Measurements from ENCODE around the gene C1orf35. TPM values are rescaled to one million over a fixed set of nuclear protein-coding genes. Genes with fewer than 3 reads are reported as not detected.

C1orf35 gene
- total RNA-seq, 1 donor from 2014 or later: 12.4 TPM

DNA sequence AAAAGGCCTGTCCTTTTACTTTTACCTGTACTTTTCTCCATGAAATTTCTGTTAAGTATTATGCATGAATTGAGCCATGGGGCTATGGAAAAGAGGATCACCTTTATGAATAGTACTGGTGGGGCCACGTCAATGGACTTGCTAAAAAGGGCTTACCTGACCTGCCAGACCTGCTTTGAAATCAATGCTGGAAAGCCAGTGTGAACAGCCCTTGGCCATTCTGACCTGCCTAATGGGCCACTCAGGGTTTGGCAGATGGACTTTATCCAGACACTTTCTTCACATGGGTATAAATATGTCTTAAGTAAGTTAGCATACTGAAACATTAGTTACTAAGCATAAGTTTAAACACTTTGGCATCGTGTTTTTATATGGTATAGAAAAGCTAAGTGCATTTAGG lies 28.6 kb upstream of the C1orf35 start:
- Histone ChIP-seq H3K4me1 (no peaks in the 10 kb centered on the region), H3K36me3 (no peaks in the 10 kb centered on the region), H3K27me3 (ENCODE audit: low read depth) (no peaks in the 10 kb centered on the region), H3K4me3 (no peak overlapping the region), H3K9me3 (no peaks in the 10 kb centered on the region), H3K27ac (peak overlapping the region; percentile 70)
- intact Hi-C loops (cut with DNase I): no loop called here
- TF ChIP-seq, protein P1, sequence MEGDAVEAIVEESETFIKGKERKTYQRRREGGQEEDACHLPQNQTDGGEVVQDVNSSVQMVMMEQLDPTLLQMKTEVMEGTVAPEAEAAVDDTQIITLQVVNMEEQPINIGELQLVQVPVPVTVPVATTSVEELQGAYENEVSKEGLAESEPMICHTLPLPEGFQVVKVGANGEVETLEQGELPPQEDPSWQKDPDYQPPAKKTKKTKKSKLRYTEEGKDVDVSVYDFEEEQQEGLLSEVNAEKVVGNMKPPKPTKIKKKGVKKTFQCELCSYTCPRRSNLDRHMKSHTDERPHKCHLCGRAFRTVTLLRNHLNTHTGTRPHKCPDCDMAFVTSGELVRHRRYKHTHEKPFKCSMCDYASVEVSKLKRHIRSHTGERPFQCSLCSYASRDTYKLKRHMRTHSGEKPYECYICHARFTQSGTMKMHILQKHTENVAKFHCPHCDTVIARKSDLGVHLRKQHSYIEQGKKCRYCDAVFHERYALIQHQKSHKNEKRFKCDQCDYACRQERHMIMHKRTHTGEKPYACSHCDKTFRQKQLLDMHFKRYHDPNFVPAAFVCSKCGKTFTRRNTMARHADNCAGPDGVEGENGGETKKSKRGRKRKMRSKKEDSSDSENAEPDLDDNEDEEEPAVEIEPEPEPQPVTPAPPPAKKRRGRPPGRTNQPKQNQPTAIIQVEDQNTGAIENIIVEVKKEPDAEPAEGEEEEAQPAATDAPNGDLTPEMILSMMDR (IDR thresholded peaks at IDR 0.05): no peak
- ATAC-seq: peak in 1 of 2 donors; percentile 28
- DNase-seq: no peak

DNA sequence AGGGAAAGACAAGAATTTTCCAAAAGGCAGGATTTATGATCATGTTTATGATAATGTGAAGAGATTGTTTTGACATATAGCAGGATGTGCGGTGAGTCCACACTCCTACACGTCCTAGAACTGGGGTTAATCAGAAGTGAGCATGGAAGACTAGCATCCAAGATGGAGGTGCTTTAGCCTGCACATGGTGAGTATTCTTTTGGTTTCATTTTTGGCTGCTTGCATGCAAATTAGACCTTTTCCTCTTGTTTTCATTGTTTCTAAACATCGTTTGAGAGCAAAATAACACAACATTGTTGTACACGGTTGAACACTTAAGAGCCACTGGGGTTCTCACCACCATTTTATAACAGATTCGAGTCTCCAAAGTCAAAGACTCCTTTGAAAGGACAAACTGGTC lies 22.1 kb upstream of the C1orf35 start:
- TF ChIP-seq, protein P1 (IDR thresholded peaks at IDR 0.05): no peak
- no peaks in the 10 kb centered on the region for H3K36me3 ChIP-seq
- H3K27ac ChIP-seq: no peak overlapping the region
- intact Hi-C loops (cut with DNase I): no loop called here
- H3K9me3 ChIP-seq: no peaks in the 10 kb centered on the region
- H3K27me3 ChIP-seq (ENCODE audit: low read depth): no peaks in the 10 kb centered on the region
- no peaks in the 10 kb centered on the region for H3K4me1 ChIP-seq
- H3K4me3 ChIP-seq: no peak overlapping the region
- ATAC-seq: no peak
- DNase-seq: no peak

DNA sequence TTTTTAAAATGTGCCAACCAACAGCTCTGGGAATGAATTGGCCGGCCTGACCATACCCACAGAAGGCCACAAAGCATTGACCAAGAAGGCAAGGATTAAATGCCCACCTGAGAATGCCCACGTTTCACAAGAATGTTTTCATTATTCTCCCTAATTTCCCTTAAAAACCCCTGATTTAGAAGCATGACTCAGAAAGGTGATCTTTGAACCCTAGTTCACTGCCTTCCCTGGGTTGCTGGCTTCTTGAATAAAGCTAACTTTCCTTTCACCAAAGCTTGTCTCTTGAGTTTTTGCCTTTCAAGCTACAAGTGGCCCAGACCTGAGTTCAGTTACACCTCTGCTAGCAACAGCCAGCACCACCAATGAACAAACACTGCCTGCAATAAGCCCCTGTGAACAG lies 20.4 kb upstream of the C1orf35 start:
- H3K27ac ChIP-seq: no peak overlapping the region
- H3K4me3 ChIP-seq: no peak overlapping the region
- DNase-seq: no peak
- intact Hi-C loops (cut with DNase I): no loop called here
- no peaks in the 10 kb centered on the region for H3K36me3 ChIP-seq
- no peak for ATAC-seq
- H3K9me3 ChIP-seq: no peaks in the 10 kb centered on the region
- no peaks in the 10 kb centered on the region for H3K4me1 ChIP-seq
- TF ChIP-seq, protein P1 (IDR thresholded peaks at IDR 0.05): no peak
- no peaks in the 10 kb centered on the region for H3K27me3 ChIP-seq (ENCODE audit: low read depth)

DNA sequence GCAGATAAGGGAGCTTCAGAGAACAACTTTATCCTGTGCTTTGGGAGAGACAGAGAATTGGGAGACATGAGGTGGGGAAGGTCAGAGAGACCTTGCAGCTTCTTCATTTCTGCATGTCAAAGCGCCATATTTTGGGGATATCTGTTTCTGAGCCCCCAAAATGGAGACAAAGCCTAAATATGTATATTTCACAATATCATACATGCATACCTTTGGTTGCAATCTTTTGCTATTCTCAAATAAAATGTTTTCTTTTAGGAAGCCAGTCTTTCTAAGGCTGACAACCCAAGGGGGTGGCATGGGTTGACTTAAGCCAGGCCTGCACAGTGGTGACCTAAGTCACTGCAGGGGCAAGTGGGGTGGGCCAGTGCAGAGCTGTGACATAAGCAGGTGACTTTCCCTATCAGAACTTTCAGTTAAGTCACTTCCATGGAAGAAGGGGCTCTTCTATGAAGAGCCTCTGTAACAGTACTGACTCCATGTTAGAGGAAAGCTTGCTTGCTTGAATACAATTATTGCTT lies 19.9 kb upstream of the C1orf35 start:
- H3K27ac ChIP-seq: no peak overlapping the region
- H3K4me1 ChIP-seq: no peaks in the 10 kb centered on the region
- intact Hi-C loops (cut with DNase I): no loop called here
- no peak for ATAC-seq
- H3K36me3 ChIP-seq: no peaks in the 10 kb centered on the region
- H3K4me3 ChIP-seq: no peak overlapping the region
- no peaks in the 10 kb centered on the region for H3K9me3 ChIP-seq
- no peak for DNase-seq
- H3K27me3 ChIP-seq (ENCODE audit: low read depth): no peaks in the 10 kb centered on the region
- TF ChIP-seq, protein P1 (IDR thresholded peaks at IDR 0.05): no peak

DNA sequence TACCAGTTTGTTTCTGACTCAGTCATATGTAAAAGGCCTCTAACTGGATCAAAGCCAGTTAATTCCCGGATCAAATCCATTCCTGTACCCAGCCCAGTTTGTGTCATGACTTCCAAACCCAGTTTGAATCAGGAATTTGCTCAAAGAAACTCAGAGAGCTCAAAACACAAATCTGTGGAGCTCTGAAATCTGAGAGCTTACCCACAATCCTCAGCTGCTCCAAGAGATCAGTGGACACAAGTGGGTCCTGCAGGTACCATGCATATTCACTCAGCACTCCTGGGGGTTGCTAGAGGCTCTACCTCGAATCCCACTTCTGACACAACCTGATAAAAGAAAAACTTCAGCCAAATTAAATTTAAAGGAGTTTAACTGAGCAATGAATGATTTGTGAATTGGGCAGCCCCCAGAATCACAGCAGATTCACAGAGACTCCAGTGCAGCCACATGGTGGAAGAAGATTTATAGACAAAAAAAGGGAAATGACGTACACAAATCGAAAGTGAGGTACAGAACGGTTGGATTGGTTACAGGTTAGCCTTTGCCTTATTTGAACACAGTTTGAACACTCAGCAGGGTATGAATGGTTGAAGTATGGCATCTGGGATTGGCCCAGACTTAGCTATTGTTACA lies 17.8 kb upstream of the C1orf35 start:
- TF ChIP-seq, protein P1 (IDR thresholded peaks at IDR 0.05): no peak
- H3K4me3 ChIP-seq: no peak overlapping the region
- H3K36me3 ChIP-seq: no peaks in the 10 kb centered on the region
- intact Hi-C loops (cut with DNase I): no loop called here
- H3K27ac ChIP-seq: no peak overlapping the region
- no peaks in the 10 kb centered on the region for H3K27me3 ChIP-seq (ENCODE audit: low read depth)
- H3K4me1 ChIP-seq: no peaks in the 10 kb centered on the region
- DNase-seq: no peak
- no peaks in the 10 kb centered on the region for H3K9me3 ChIP-seq
- no peak for ATAC-seq
